COR-L47 (cell line): ENCODE data around the gene VWC2L.

ENCODE experiments used
- DNase-seq: peaks from one replicate; lab custom pipeline; 2025; lab: John Stamatoyannopoulos, UW

The VWC2L gene

GRCh38 chr2:214410918-214411554 lies at the start of gene VWC2L:
Gene VWC2L, plus strand, starts transcription at chr2:214411054. Its CDS starts 3,140 bp downstream, at chr2:214414194.
- DNase-seq, result peak; percentile 75

GRCh38 chr2:214361116-214361515 lies 49.7 kb upstream of the VWC2L start:
- DNase-seq, result no peak

GRCh38 chr2:214365549-214365948 lies 45.3 kb upstream of the VWC2L start:
- DNase-seq, result no peak

- no peak for DNase-seq
These were observed 43.7 kb upstream of the VWC2L start for GRCh38 chr2:214367171-214367570.

- no peak for DNase-seq
These were observed 34.1 kb upstream of the VWC2L start for GRCh38 chr2:214376618-214377285.

- no peak for DNase-seq
These were observed 33.6 kb upstream of the VWC2L start for GRCh38 chr2:214377286-214377624.

GRCh38 chr2:214378455-214379103 lies 32.3 kb upstream of the VWC2L start:
- DNase-seq, result no peak

- no peak for DNase-seq
These were observed 31.6 kb upstream of the VWC2L start for GRCh38 chr2:214379227-214379626.

- DNase-seq, result no peak
These were observed 30.2 kb upstream of the VWC2L start for GRCh38 chr2:214380681-214381080.

- no peak for DNase-seq
These were observed 28.6 kb upstream of the VWC2L start for GRCh38 chr2:214382229-214382628.

GRCh38 chr2:214386720-214387119 lies 24.1 kb upstream of the VWC2L start:
- no peak for DNase-seq

- DNase-seq, result no peak
These were observed 21.5 kb upstream of the VWC2L start for GRCh38 chr2:214389334-214389733.

- DNase-seq, result no peak
These were observed 17.1 kb upstream of the VWC2L start for GRCh38 chr2:214393796-214394195.

- no peak for DNase-seq
These were observed 15.8 kb upstream of the VWC2L start for GRCh38 chr2:214395040-214395439.

GRCh38 chr2:214401580-214401979 lies 9.3 kb upstream of the VWC2L start:
- no peak for DNase-seq

GRCh38 chr2:214410128-214410775 lies 602 bp upstream of the VWC2L start:
- DNase-seq, result peak; percentile 52

GRCh38 chr2:214412679-214413078 lies 1.8 kb downstream of the VWC2L start:
- no peak for DNase-seq

- no peak for DNase-seq
These were observed 25.6 kb downstream of the VWC2L start for GRCh38 chr2:214436470-214436869.

- no peak for DNase-seq
These were observed 39.5 kb downstream of the VWC2L start for GRCh38 chr2:214450118-214450894.

GRCh38 chr2:214451516-214452275 lies 40.8 kb downstream of the VWC2L start:
- no peak for DNase-seq

- DNase-seq, result no peak
These were observed 54.7 kb downstream of the VWC2L start for GRCh38 chr2:214465363-214466146.
